Measurements from ENCODE around the gene CNEP1R1. TPM values are rescaled to one million over a fixed set of nuclear protein-coding genes. Genes with fewer than 3 reads are reported as not detected.

CNEP1R1 gene
- polyA plus RNA-seq, 2 of the 4 experiments (the other 2 are of a cell fraction), result 20.7 to 32.0 TPM

- ChIA-PET CTCF (no interaction called here), POLR2A (no interaction called here)
- FAIRE-seq, result peak; percentile 49
These were observed 46.3 kb upstream of the CNEP1R1 start for GRCh38 chr16:49978569-49979326.

GRCh38 chr16:49980166-49980565, 44.9 kb upstream of the CNEP1R1 start:
- Histone ChIP-seq H3K4me3 (no peak overlapping the region), H3K9me3 (peaks cover 12% of the 10 kb centered on the region; the same call in 2 of the 3 replicates), H3K4me2 (no peak overlapping the region), H3K27ac (no peak overlapping the region), H3K4me1 (no peaks in the 10 kb centered on the region)
- CTCF ChIA-PET, result no interaction called here
- ATAC-seq (no peak), DNase-seq (ENCODE audit: low read depth in 1 of 2, low spot score in 1 of 2) (no peak), FAIRE-seq (no peak)
- 35% methylated on average over 3 of the region's 3 CpGs for WGBS (ENCODE audit: missing lambda C conversion rate)
- TF ChIP-seq REST (IDR thresholded peaks at IDR 0.05), result no peak
- no peak for TF ChIP-seq SMC3 (IDR thresholded peaks at IDR 0.05)
- no peak for TF ChIP-seq E2F6 (IDR thresholded peaks at IDR 0.05; ENCODE audit: borderline replicate concordance, low read depth)
- TF ChIP-seq TP53 (CRISPR knock-in tag; IDR thresholded peaks at IDR 0.05), result no peak
- TF ChIP-seq TFCP2L1 (CRISPR knock-in tag; IDR thresholded peaks at IDR 0.05), result no peak
- no peak for TF ChIP-seq CBX2 (IDR thresholded peaks at IDR 0.05; ENCODE audit: borderline replicate concordance, low read depth)
- TF ChIP-seq NPAS2 (CRISPR knock-in tag; IDR thresholded peaks at IDR 0.05; ENCODE audit: borderline replicate concordance), result no peak
- TF ChIP-seq HES2 (IDR thresholded peaks at IDR 0.05), result no peak
- no peak for TF ChIP-seq RCOR1 (IDR thresholded peaks at IDR 0.05; ENCODE audit: low read depth, low read length)
- TF ChIP-seq MAX (IDR thresholded peaks at IDR 0.05), result no peak
- no peak for TF ChIP-seq RAD21 (conservative IDR thresholded peaks at IDR 0.05 in 1 of 2, IDR thresholded peaks at IDR 0.05 in 1 of 2)
- no peak for TF ChIP-seq KDM1A (IDR thresholded peaks at IDR 0.05; ENCODE audit: low read depth)
- TF ChIP-seq CHD2 (IDR thresholded peaks at IDR 0.05; ENCODE audit: low read length, partially characterized antibody), result no peak
- TF ChIP-seq ZC3H11A (IDR thresholded peaks at IDR 0.05), result no peak
- POLR2A ChIA-PET, result no interaction called here

More at GRCh38 chr16:49978569-49979326, 46.3 kb upstream of the CNEP1R1 start:
- no peaks in the 10 kb centered on the region for H3K4me1 ChIP-seq
- WGBS (ENCODE audit: missing lambda C conversion rate), result 51% methylated on average over 6 of the region's 6 CpGs
- ATAC-seq (no peak), DNase-seq (ENCODE audit: low read depth in 1 of 2, low spot score in 1 of 2) (no peak)
- H3K4me3 ChIP-seq, result no peak overlapping the region
- peaks cover 12% of the 10 kb centered on the region; the same call in 2 of the 3 replicates for H3K9me3 ChIP-seq
- no peak for TF ChIP-seq MYC (IDR thresholded peaks at IDR 0.05; ENCODE audit: borderline replicate concordance, low read length)
- no peak for TF ChIP-seq HMGXB4 (CRISPR knock-in tag; IDR thresholded peaks at IDR 0.05; ENCODE audit: borderline replicate concordance)
- no peak for TF ChIP-seq ATOH8 (CRISPR knock-in tag; IDR thresholded peaks at IDR 0.05; ENCODE audit: low read depth)
- no peak for TF ChIP-seq RAD21 (conservative IDR thresholded peaks at IDR 0.05 in 1 of 2, IDR thresholded peaks at IDR 0.05 in 1 of 2)
- no peak overlapping the region for H3K27ac ChIP-seq
- H3K4me2 ChIP-seq, result no peak overlapping the region
